Measurements from ENCODE around the gene ADGRA3.

ADGRA3 gene

GRCh38 chr4:22515888-22516541 is at the start of gene ADGRA3:
Gene ADGRA3 (minus strand): TSS chr4:22516066. CDS start chr4:22515784, 282 bp downstream.
- H3K4me3 ChIP-seq (ENCODE audit: control insufficient read depth, low read depth, low read length): peak within 1 kb of the TSS; percentile 66
- DNase-seq (ENCODE audit: low read depth): peak; percentile 41
- TF ChIP-seq, protein P1, sequence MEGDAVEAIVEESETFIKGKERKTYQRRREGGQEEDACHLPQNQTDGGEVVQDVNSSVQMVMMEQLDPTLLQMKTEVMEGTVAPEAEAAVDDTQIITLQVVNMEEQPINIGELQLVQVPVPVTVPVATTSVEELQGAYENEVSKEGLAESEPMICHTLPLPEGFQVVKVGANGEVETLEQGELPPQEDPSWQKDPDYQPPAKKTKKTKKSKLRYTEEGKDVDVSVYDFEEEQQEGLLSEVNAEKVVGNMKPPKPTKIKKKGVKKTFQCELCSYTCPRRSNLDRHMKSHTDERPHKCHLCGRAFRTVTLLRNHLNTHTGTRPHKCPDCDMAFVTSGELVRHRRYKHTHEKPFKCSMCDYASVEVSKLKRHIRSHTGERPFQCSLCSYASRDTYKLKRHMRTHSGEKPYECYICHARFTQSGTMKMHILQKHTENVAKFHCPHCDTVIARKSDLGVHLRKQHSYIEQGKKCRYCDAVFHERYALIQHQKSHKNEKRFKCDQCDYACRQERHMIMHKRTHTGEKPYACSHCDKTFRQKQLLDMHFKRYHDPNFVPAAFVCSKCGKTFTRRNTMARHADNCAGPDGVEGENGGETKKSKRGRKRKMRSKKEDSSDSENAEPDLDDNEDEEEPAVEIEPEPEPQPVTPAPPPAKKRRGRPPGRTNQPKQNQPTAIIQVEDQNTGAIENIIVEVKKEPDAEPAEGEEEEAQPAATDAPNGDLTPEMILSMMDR (conservative IDR thresholded peaks at IDR 0.05; ENCODE audit: control insufficient read depth, insufficient read depth, low read depth, low read length): no peak

DNA sequence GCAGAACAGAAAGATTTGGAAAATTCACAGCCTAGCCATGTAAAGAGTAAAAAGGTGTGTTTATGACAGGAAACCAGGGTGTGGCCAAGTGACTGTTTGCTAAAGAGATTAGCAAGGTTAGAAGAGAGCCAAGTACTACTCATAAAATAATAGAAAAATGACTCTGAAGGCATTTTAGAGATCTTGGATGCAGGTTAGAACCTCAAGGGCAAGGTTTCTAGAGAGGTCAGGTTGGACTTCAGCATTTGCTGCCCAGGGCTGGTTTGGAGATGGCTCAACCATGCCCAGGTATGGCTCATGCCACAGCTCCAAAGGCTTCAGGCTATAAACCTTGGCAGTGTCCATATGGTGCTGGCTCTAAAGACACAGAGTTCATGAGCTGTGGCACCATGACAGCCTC is 40.6 kb upstream of the ADGRA3 start:
- H3K4me3 ChIP-seq (ENCODE audit: control insufficient read depth, low read depth, low read length): no peak overlapping the region
- DNase-seq (ENCODE audit: low read depth): no peak
- TF ChIP-seq, protein P1 (conservative IDR thresholded peaks at IDR 0.05; ENCODE audit: control insufficient read depth, insufficient read depth, low read depth, low read length): no peak

- no peak for DNase-seq (ENCODE audit: low read depth)
- TF ChIP-seq, protein P1 (conservative IDR thresholded peaks at IDR 0.05; ENCODE audit: control insufficient read depth, insufficient read depth, low read depth, low read length): no peak
- no peak overlapping the region for H3K4me3 ChIP-seq (ENCODE audit: control insufficient read depth, low read depth, low read length)
Measured at GRCh38 chr4:22554670-22555069, 38.8 kb upstream of the ADGRA3 start.

GRCh38 chr4:22553560-22553959 is 37.7 kb upstream of the ADGRA3 start:
- H3K4me3 ChIP-seq (ENCODE audit: control insufficient read depth, low read depth, low read length): no peak overlapping the region
- TF ChIP-seq, protein P1 (conservative IDR thresholded peaks at IDR 0.05; ENCODE audit: control insufficient read depth, insufficient read depth, low read depth, low read length): no peak
- no peak for DNase-seq (ENCODE audit: low read depth)

DNA sequence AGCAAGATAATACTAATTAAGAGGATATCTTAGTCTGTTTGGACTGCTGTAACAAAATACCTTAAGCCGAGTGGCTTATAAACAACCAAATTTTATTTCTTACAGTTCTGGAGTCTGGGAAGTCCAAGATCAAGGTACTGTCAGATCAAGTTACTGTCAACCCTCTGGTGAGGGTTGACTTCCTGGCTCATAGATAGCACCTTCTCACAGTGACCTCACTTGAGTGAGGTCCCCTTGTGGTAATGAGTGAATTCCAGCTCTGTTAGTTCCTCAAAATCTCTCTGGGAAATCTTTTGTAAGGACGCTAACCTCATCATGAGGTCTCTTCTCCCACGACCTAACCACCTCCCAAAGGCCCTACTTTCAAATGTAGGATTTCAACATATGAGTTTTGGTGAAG is 36.9 kb upstream of the ADGRA3 start:
- DNase-seq (ENCODE audit: low read depth): no peak
- no peak overlapping the region for H3K4me3 ChIP-seq (ENCODE audit: control insufficient read depth, low read depth, low read length)

GRCh38 chr4:22551550-22551949 is 35.7 kb upstream of the ADGRA3 start:
- no peak overlapping the region for H3K4me3 ChIP-seq (ENCODE audit: control insufficient read depth, low read depth, low read length)
- DNase-seq (ENCODE audit: low read depth): no peak
- TF ChIP-seq, protein P1 (conservative IDR thresholded peaks at IDR 0.05; ENCODE audit: control insufficient read depth, insufficient read depth, low read depth, low read length): no peak

More for the DNA sequence above, 36.9 kb upstream of the ADGRA3 start:
- TF ChIP-seq, protein P1 (conservative IDR thresholded peaks at IDR 0.05; ENCODE audit: control insufficient read depth, insufficient read depth, low read depth, low read length): no peak
